ENCODE measurements around the gene FBLN2. TPM values are rescaled to one million over a fixed set of nuclear protein-coding genes. Genes with fewer than 3 reads are reported as not detected.

Gene FBLN2
- total and polyA plus RNA-seq, 8 donors, result 27.5 to 96.6 (median 40.6) TPM

DNA sequence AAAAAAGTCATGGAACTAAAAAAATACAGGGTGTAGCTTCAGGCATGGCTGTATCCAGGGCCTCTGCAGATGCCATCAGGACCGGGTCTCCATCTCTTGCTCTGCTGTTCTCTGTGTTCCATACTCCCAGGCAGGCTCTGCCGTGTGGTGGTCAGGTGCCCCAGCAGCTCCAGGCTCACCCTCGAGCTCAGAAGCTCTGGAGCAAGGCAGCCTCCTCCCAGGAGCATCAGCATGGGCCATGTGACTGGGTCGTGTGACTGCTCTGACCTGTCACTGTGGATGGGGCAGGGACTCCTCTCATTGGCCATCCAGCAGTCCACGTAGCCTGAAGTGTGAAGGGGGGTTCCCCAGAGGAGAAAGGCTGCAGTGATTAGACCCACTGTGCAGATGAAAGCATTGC lies 8.5 kb downstream of the FBLN2 start:
- TF ChIP-seq, protein P1, sequence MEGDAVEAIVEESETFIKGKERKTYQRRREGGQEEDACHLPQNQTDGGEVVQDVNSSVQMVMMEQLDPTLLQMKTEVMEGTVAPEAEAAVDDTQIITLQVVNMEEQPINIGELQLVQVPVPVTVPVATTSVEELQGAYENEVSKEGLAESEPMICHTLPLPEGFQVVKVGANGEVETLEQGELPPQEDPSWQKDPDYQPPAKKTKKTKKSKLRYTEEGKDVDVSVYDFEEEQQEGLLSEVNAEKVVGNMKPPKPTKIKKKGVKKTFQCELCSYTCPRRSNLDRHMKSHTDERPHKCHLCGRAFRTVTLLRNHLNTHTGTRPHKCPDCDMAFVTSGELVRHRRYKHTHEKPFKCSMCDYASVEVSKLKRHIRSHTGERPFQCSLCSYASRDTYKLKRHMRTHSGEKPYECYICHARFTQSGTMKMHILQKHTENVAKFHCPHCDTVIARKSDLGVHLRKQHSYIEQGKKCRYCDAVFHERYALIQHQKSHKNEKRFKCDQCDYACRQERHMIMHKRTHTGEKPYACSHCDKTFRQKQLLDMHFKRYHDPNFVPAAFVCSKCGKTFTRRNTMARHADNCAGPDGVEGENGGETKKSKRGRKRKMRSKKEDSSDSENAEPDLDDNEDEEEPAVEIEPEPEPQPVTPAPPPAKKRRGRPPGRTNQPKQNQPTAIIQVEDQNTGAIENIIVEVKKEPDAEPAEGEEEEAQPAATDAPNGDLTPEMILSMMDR (IDR thresholded peaks at IDR 0.05), result no peak
- Histone ChIP-seq H3K4me1 (peaks cover 0 to 3% of the 10 kb centered on the region in 2 donors), H3K9me3 (no peaks in the 10 kb centered on the region), H3K4me3 (no peak overlapping the region), H3K36me3 (no peaks in the 10 kb centered on the region), H3K27ac (no peak overlapping the region), H3K27me3 (peaks cover 0 to 66% of the 10 kb centered on the region in 2 donors)
- intact Hi-C loops (cut with DNase I), result no loop called here
- DNase-seq (peak in 1 of 4 donors; percentile 28), ATAC-seq (no peak)

DNA sequence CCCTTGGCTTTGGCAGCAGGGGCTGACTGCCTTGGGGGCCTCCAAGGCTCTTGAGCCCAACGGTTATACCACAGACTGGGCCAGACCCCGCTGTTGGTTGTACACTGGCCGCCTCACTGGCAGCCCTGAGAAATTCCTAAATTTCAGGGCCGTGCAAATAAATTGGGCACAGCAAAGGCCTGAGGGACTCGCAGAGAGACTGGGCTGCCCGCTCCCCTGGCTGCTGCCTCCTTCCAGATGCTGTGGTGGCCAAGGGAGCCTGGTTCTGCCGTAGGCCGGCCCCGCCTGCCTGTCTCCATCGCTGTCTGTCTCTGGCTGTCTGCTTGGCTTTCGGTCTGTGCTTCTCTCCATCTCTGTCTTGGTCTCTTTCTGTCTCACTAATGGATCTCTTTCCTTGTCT lies 9.0 kb downstream of the FBLN2 start:
- ATAC-seq, result no peak
- TF ChIP-seq, protein P1 (IDR thresholded peaks at IDR 0.05), result no peak
- Histone ChIP-seq H3K4me3 (no peak overlapping the region), H3K36me3 (no peaks in the 10 kb centered on the region), H3K27me3 (peaks cover 0 to 61% of the 10 kb centered on the region in 2 donors), H3K27ac (no peak overlapping the region), H3K4me1 (peaks cover 0 to 3% of the 10 kb centered on the region in 2 donors), H3K9me3 (no peaks in the 10 kb centered on the region)
- intact Hi-C loops (cut with DNase I), result no loop called here
- peak in 1 of 4 donors; percentile 49 for DNase-seq

DNA sequence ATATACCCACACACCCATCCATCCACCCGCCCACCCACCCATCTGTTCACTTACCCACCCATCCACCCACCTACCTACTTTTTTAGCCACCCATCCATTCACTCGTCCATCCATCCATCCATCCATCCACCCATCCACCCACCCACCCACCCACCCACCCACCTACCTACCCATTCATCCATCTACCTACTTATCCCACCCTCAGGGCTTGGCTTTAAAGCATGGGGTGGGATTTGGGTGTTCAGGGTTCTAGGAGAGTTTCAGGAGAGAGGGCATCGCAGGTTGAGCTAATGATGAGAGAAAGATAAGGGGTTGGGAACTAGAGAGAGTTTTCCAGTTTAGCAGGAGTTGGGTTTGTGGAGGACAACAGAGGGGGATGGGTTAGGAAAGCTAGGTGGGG lies 9.7 kb downstream of the FBLN2 start:
- TF ChIP-seq, protein P1 (IDR thresholded peaks at IDR 0.05), result no peak
- H3K9me3 ChIP-seq, result no peaks in the 10 kb centered on the region

DNA sequence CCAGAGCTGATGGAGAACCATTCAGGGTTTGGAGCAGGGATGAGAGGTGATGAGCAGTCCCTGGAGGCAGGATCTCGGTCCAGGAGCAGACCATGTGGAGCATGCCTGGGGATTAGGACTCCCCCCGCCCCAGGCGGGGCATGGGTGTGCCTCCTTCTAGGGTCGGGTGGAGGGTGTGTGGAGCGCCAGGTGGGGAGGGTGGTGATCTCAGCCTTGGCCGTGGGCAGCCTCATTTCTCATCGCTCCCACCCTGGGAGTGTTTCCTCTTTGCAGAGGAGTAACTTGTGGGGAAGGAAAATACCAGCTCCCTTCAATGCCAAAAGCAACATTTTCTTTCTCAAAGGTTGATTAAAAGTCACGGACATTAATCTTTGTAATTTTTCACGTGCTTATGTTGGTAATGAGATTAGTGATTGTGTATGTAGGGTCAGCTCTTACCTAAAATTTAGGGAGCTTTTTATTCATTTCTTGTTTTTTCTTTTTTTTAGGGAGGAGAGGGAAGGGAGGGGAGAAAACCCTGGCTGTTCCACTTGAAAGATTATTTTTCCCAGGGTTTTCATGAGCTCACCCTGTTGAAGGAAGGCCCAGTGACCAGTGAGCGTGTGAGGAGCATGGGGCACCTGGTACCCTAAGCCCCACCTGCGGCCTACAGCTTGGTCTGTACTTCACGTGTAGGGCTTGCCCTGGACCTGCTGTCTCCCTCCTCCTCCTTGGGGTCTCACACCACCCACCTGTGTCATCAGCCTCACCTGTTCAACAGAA lies 11.0 kb downstream of the FBLN2 start:
- peaks cover 0 to 42% of the 10 kb centered on the region in 2 donors for H3K27me3 ChIP-seq
- H3K27ac ChIP-seq, result no peak overlapping the region
- no peaks in the 10 kb centered on the region for H3K36me3 ChIP-seq
- ATAC-seq, result peak; percentile 34
- intact Hi-C loops (cut with DNase I), result no loop called here
- DNase-seq, result peak in 1 of 4 donors; percentile 74
- H3K4me3 ChIP-seq, result no peak overlapping the region
- H3K4me1 ChIP-seq, result peaks cover 0 to 3% of the 10 kb centered on the region in 2 donors
- H3K9me3 ChIP-seq, result no peaks in the 10 kb centered on the region
- TF ChIP-seq, protein P1 (IDR thresholded peaks at IDR 0.05), result no peak

More for the DNA sequence above, 9.7 kb downstream of the FBLN2 start:
- no peak overlapping the region for H3K4me3 ChIP-seq
- intact Hi-C loops (cut with DNase I), result no loop called here
- DNase-seq (no peak), ATAC-seq (no peak)
- peaks cover 0 to 3% of the 10 kb centered on the region in 2 donors for H3K4me1 ChIP-seq
- H3K27me3 ChIP-seq, result peaks cover 0 to 54% of the 10 kb centered on the region in 2 donors
- no peak overlapping the region for H3K27ac ChIP-seq
- H3K36me3 ChIP-seq, result no peaks in the 10 kb centered on the region

DNA sequence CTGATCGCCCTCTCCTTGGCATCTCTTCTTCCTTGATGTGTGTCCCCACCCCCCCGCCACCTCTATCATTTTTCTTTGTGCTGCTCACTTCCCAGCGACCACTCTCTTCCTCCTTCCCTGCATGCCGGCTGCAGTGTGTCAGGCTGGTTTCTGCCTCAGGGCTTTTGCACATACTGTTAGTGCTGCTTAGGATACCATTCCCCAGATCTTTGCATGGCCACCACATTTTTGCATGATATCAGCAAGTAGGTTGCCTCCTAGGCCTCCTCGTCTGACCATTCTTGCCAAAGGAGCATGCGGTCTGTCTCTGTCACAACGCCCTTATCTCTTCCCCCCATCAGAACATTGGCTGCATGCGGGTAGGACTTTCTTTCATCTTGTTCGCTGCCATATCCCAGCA lies 12.5 kb downstream of the FBLN2 start:
- Histone ChIP-seq H3K27ac (no peak overlapping the region), H3K27me3 (peaks cover 0 to 36% of the 10 kb centered on the region in 2 donors), H3K4me3 (no peak overlapping the region), H3K4me1 (peaks cover 0 to 3% of the 10 kb centered on the region in 2 donors), H3K9me3 (no peaks in the 10 kb centered on the region), H3K36me3 (no peaks in the 10 kb centered on the region)
- TF ChIP-seq, protein P1 (IDR thresholded peaks at IDR 0.05), result no peak
- DNase-seq, result peak in 1 of 4 donors; percentile 18
- no peak for ATAC-seq
- intact Hi-C loops (cut with DNase I), result no loop called here

Data from left lung (tissue), 10 donors.